HUES64 (cell line): ENCODE measurements around the gene SCRN2.

ENCODE experiments used
- H3K27ac ChIP-seq: 2 replicates; pipeline ENCODE4 v1.7.0; 2013; ENCODE audit warnings: low read depth, low read length, inconsistent platforms
- H3K27me3 ChIP-seq: 2 replicates; pipeline ENCODE4 v1.6.1; 2013; ENCODE audit warnings: mild to moderate bottlenecking, low read length; ENCODE audit not compliant: insufficient read depth
- H3K36me3 ChIP-seq: 2 replicates; pipeline ENCODE4 v1.6.1; 2013; ENCODE audit warnings: mild to moderate bottlenecking, low read length; ENCODE audit not compliant: insufficient read depth
- H3K4me1 ChIP-seq: 2 replicates; pipeline ENCODE4 v1.6.1; 2013; ENCODE audit warnings: mild to moderate bottlenecking, low read length, moderate library complexity; ENCODE audit not compliant: insufficient read depth
- H3K4me3 ChIP-seq: 2 replicates; pipeline ENCODE4 v1.5.1; 2013; ENCODE audit warnings: mild to moderate bottlenecking, low read length, moderate library complexity
- H3K9ac ChIP-seq: 2 replicates; pipeline ENCODE4 v1.6.1; 2013; ENCODE audit warnings: mild to moderate bottlenecking, low read depth, low read length
- H3K9me3 ChIP-seq: 2 replicates; pipeline ENCODE4 v1.6.1; 2013; ENCODE audit warnings: low read depth, low read length; ENCODE audit not compliant: insufficient read depth
- WGBS: fragments of 150-250, 120-280 bp; methylation state at CpG from one replicate; pipeline ENCODE4 v1.1.7; 2013; ENCODE audit warnings: missing lambda C conversion rate; 5-methylcytosine and 5-hydroxymethylcytosine counted together

SCRN2 gene

DNA sequence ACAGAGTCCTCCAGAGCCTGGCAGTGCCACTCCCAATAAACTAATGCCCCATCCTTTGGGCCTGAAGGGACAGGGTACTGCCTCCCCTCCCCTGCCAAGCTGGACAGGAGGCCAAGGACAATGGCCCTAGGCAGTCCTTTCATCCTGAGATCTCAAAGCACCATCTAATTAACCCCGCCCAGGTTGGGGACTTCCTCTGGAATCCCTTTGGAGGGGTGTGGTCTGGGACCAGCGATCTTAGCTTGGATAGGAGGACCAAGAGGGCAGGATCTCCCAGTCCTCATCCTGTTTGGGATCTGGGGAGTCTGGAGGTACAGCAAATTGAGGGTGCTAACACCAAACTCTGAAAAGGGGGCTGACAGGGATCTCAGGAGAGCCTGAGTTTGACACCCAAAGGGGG, 28.0 kb upstream of the SCRN2 start:
- 35% methylated on average over 2 of the region's 2 CpGs for WGBS
- Histone ChIP-seq H3K9ac (no peak overlapping the region), H3K4me3 (no peak overlapping the region), H3K4me1 (peaks cover 34% of the 10 kb centered on the region), H3K27ac (no peak overlapping the region), H3K36me3 (no peaks in the 10 kb centered on the region), H3K27me3 (peaks cover 54% of the 10 kb centered on the region), H3K9me3 (no peaks in the 10 kb centered on the region)

DNA sequence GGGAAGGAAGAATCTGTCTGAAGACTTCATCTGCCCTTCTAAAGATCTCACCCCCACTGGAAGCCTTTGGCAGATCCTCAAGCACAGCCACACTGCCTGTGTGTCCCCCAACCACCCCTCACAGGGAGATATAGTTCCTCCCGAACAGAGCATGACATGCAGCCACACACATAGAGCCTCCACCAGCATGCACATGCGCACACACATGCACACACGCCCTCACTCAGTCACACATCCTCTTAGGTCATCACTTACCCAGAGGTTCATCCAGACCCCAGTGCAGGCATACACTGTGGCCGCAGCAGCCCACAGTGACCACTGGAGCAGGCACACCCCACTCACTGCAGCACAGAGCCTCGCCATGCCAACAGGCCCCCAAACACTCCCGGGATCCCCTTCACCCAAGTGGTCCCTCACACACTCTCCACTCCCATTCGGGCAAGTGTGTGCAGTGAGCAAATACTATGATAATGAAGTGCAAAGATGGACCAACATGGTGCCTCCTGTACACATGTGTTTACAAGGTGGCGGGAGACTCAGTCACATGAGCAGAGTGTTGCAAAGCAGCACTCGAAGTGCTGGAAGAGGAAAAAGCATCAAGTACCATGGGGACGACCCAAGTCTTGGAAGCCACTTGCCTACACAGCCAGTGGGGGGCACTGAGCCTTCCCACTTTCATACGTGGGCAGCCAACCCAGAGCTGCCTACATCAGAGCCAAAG, 26.9 kb upstream of the SCRN2 start:
- Histone ChIP-seq H3K27ac (no peak overlapping the region), H3K36me3 (no peaks in the 10 kb centered on the region), H3K4me1 (peaks cover 25% of the 10 kb centered on the region), H3K9ac (no peak overlapping the region), H3K27me3 (peaks cover 43% of the 10 kb centered on the region), H3K9me3 (no peaks in the 10 kb centered on the region), H3K4me3 (no peak overlapping the region)
- WGBS: 88% methylated on average over 11 of the region's 11 CpGs

GRCh38 chr17:47866941-47867340, 25.9 kb upstream of the SCRN2 start:
- H3K4me3 ChIP-seq: no peak overlapping the region
- H3K27ac ChIP-seq: no peak overlapping the region
- H3K36me3 ChIP-seq: no peaks in the 10 kb centered on the region
- H3K9me3 ChIP-seq: no peaks in the 10 kb centered on the region
- peaks cover 24% of the 10 kb centered on the region for H3K4me1 ChIP-seq
- peaks cover 34% of the 10 kb centered on the region for H3K27me3 ChIP-seq
- 89% methylated on average over 20 of the region's 20 CpGs for WGBS
- no peak overlapping the region for H3K9ac ChIP-seq

- Histone ChIP-seq H3K27ac (no peak overlapping the region), H3K9me3 (no peaks in the 10 kb centered on the region), H3K36me3 (no peaks in the 10 kb centered on the region), H3K9ac (no peak overlapping the region), H3K27me3 (peaks cover 15% of the 10 kb centered on the region), H3K4me1 (peaks cover 13% of the 10 kb centered on the region), H3K4me3 (no peak overlapping the region)
- 84% methylated on average over 7 of the region's 7 CpGs for WGBS
Observed at GRCh38 chr17:47864791-47865216, 23.7 kb upstream of the SCRN2 start.

DNA sequence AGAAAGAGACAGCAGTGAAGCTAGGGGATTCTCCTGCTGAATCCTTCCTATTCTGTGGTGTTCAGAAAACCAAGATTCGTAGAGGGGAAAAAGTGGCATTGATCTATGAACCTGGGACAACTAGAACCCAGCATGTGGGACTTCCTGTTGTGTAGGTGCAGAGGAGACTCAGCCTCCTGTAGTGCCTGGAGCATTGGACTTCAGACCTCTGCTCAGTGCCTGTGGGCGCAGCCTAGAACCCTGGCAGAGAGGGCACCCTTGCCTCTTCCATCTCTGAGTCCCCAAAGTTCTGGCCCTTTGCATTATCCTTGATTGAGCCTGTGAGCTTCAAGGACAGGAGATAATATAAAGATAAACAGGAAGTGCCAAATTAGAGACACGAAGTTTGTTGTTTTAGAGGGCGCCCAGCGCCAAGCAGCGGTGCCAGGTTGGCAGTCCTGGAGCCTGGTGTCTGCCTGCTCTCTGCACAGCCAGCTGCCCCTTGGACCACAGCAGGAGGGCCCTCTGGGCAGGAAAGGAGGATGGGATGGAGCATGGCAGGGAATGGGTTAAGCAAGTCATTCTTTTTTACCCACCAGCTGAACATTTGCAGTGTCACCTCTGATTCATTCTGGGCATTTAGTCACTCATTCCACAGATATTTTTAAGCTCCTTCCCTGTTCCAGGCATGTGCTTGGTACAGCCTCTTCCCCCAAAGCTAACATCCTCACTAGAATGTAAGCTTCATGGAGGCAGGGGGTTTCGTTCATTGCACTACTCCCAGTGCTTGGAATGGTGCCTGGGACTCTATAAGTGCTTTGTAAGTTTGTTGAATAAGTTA, 21.8 kb upstream of the SCRN2 start:
- H3K4me3 ChIP-seq: no peak overlapping the region
- no peak overlapping the region for H3K27ac ChIP-seq
- 0 out of 2 replicates have a peak, but pooled peaks cover 10% of the 10 kb centered on the region for H3K4me1 ChIP-seq
- H3K9me3 ChIP-seq: no peaks in the 10 kb centered on the region
- H3K36me3 ChIP-seq: no peaks in the 10 kb centered on the region
- H3K27me3 ChIP-seq: peaks cover 8% of the 10 kb centered on the region; the same call in 1 of the 2 replicates
- no peak overlapping the region for H3K9ac ChIP-seq
- WGBS: 91% methylated on average over 7 of the region's 7 CpGs

- no peaks in the 10 kb centered on the region for H3K36me3 ChIP-seq
- H3K27ac ChIP-seq: no peak overlapping the region
- WGBS: 91% methylated on average over 3 of the region's 5 CpGs
- no peak overlapping the region for H3K9ac ChIP-seq
- no peak overlapping the region for H3K4me3 ChIP-seq
- peaks cover 25% of the 10 kb centered on the region for H3K27me3 ChIP-seq
- H3K4me1 ChIP-seq: 0 out of 2 replicates have a peak, but pooled peaks cover 18% of the 10 kb centered on the region
- no peaks in the 10 kb centered on the region for H3K9me3 ChIP-seq
Observed at GRCh38 chr17:47860386-47860785, 19.3 kb upstream of the SCRN2 start.

GRCh38 chr17:47857551-47858455, 16.7 kb upstream of the SCRN2 start:
- Histone ChIP-seq H3K36me3 (no peaks in the 10 kb centered on the region), H3K9ac (no peak overlapping the region), H3K9me3 (no peaks in the 10 kb centered on the region), H3K4me3 (no peak overlapping the region), H3K27me3 (peaks cover 51% of the 10 kb centered on the region), H3K4me1 (0 out of 2 replicates have a peak, but pooled peaks cover 14% of the 10 kb centered on the region), H3K27ac (no peak overlapping the region)
- 47% methylated on average over 15 of the region's 16 CpGs for WGBS

DNA sequence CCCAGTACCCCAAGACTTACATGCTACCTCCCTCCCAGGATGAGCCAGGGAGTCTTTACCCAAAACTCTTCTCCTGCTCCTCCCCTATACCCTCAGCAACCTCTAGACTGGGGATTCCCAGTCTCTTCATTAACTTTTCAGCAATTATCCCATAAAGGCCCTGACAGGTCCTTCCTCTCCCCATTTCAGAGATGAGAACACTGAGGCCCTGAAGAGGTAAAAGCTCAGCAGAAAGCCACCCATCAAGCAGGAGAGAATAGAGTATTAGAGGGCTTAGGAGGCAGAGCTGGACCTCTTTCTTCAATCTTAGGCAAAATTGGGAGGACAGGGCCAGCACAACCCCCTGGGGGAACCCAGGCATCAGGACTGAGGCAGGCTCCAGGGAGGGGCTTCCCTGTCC, 15.8 kb upstream of the SCRN2 start:
- H3K4me1 ChIP-seq: peaks cover 20% of the 10 kb centered on the region; the same call in 1 of the 2 replicates

DNA sequence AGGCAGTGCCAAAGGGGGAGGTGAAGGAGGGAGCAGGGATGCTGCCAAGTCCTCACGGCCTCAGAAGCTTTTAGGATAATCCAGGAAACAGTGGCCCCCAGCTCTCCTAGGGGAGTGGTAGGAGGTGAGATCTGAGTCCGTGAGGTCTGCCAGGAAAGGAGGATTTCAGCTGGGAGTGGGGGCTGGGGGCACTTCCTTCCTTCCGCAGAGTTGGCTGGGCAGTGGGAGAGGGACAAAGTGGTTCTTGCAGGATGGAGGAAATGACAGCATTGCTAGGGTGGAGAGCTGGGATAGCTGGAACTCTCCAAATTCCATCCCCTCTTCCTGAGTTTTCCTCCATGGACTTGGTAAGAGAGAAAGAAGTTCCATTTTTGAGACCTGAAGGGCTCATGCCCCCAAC, 14.7 kb upstream of the SCRN2 start:
- H3K9ac ChIP-seq: no peak overlapping the region
- no peak overlapping the region for H3K27ac ChIP-seq
- H3K36me3 ChIP-seq: no peaks in the 10 kb centered on the region
- H3K9me3 ChIP-seq: no peaks in the 10 kb centered on the region
- H3K4me1 ChIP-seq: peaks cover 20% of the 10 kb centered on the region; the same call in 1 of the 2 replicates
- 52% methylated on average over 3 of the region's 3 CpGs for WGBS
- H3K4me3 ChIP-seq: no peak overlapping the region
- H3K27me3 ChIP-seq: peaks cover 68% of the 10 kb centered on the region

More for the DNA sequence above, 15.8 kb upstream of the SCRN2 start:
- Histone ChIP-seq H3K9me3 (no peaks in the 10 kb centered on the region), H3K4me3 (no peak overlapping the region), H3K27ac (no peak overlapping the region), H3K36me3 (no peaks in the 10 kb centered on the region), H3K27me3 (peaks cover 61% of the 10 kb centered on the region), H3K9ac (no peak overlapping the region)

DNA sequence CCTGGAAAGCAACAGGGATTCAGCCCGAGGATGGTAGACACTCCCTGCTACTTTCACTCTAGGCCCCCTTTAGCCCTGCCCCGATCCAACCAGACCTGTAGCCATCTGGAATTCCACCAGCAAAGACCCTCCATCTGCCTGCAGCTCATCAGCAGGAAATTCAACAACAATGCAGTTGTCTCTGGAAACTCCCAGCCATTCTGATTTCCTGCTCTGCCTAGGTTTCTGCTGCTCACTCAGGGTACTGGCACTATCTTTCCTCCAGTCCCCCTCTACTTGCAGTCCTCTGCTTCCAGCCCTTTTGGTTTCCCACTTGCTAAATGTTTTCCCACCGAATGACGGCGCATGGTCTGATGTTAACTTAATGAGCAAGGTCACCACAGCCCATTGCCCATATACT, 12.5 kb upstream of the SCRN2 start:
- Histone ChIP-seq H3K9me3 (no peaks in the 10 kb centered on the region), H3K4me3 (no peak overlapping the region), H3K27me3 (peaks cover 83% of the 10 kb centered on the region), H3K9ac (no peak overlapping the region), H3K4me1 (peaks cover 20% of the 10 kb centered on the region; the same call in 1 of the 2 replicates), H3K27ac (no peak overlapping the region), H3K36me3 (no peaks in the 10 kb centered on the region)
- WGBS: 67% methylated on average over 5 of the region's 5 CpGs
